Measurements from ENCODE around the gene LYRM7. TPM values are rescaled to one million over a fixed set of nuclear protein-coding genes. Genes with fewer than 3 reads are reported as not detected.
"Not testable (repeated sequence)": the region's sequence is repeated elsewhere in the genome, so short reads cannot be mapped to it uniquely, and the experiment has no call there.

Gene LYRM7
- total RNA-seq, 3 donors from 2014 or later: 5.9 to 20.3 (median 15.8) TPM

- intact Hi-C loops (cut with DNase I; ENCODE audit: low total_unique reads): no loop called here
- H3K27me3 ChIP-seq: no peaks in the 10 kb centered on the region
- DNase-seq (ENCODE audit: low spot score in 2 of 2): no peak
- H3K9me3 ChIP-seq: peaks cover 0 to 13% of the 10 kb centered on the region in 2 donors
- no peaks in the 10 kb centered on the region for H3K36me3 ChIP-seq
- no peaks in the 10 kb centered on the region for H3K4me1 ChIP-seq
- H3K4me3 ChIP-seq: no peak overlapping the region
- TF ChIP-seq POLR2AphosphoS5 (IDR thresholded peaks at IDR 0.05): no peak
- TF ChIP-seq CTCF (IDR thresholded peaks at IDR 0.05): no peak
- TF ChIP-seq POLR2A (IDR thresholded peaks at IDR 0.05): no peak
- H3K27ac ChIP-seq: peak overlapping the region in 1 of 2 donors; percentile 41
Observed at GRCh38 chr5:131250751-131251475, 80.2 kb downstream of the LYRM7 start.

GRCh38 chr5:131252824-131253171, 82.1 kb downstream of the LYRM7 start:
- Histone ChIP-seq H3K4me3 (peak overlapping the region in 2 of 3 donors; percentile 8 to 17), H3K9me3 (peaks cover 0 to 3% of the 10 kb centered on the region in 2 donors), H3K27ac (no peak overlapping the region), H3K27me3 (no peaks in the 10 kb centered on the region), H3K4me1 (no peaks in the 10 kb centered on the region), H3K36me3 (no peaks in the 10 kb centered on the region)
- TF ChIP-seq POLR2A (IDR thresholded peaks at IDR 0.05) (no peak), CTCF (IDR thresholded peaks at IDR 0.05) (no peak), POLR2AphosphoS5 (IDR thresholded peaks at IDR 0.05) (peak in 1 of 3 donors; percentile 31)
- intact Hi-C loops (cut with DNase I; ENCODE audit: low total_unique reads): no loop called here
- DNase-seq (ENCODE audit: low spot score in 2 of 2): peak in 1 of 2 donors; percentile 43

- H3K4me1 ChIP-seq; H3K27ac ChIP-seq; H3K36me3 ChIP-seq; H3K9me3 ChIP-seq; intact Hi-C loops (cut with DNase I; ENCODE audit: low total_unique reads); H3K27me3 ChIP-seq; H3K4me3 ChIP-seq; DNase-seq (ENCODE audit: low spot score in 2 of 2): not testable (repeated sequence)
Observed at GRCh38 chr5:131254025-131254424, 83.3 kb downstream of the LYRM7 start.

GRCh38 chr5:131254741-131255140, 84.0 kb downstream of the LYRM7 start:
- intact Hi-C loops (cut with DNase I; ENCODE audit: low total_unique reads): no loop called here
- TF ChIP-seq POLR2AphosphoS5 (IDR thresholded peaks at IDR 0.05) (no peak), CTCF (IDR thresholded peaks at IDR 0.05) (no peak), POLR2A (IDR thresholded peaks at IDR 0.05) (no peak)
- Histone ChIP-seq H3K27me3 (no peaks in the 10 kb centered on the region), H3K4me3 (no peak overlapping the region), H3K36me3 (no peaks in the 10 kb centered on the region), H3K9me3 (peaks cover 0 to 3% of the 10 kb centered on the region in 2 donors), H3K27ac (no peak overlapping the region), H3K4me1 (no peaks in the 10 kb centered on the region)
- DNase-seq (ENCODE audit: low spot score in 2 of 2): no peak

Other genes starting within 250 kb of the LYRM7 start
- 100 to 1,000 TPM; 161 to 217 (median 214) TPM for gene HINT1, start 5.7 kb upstream of the LYRM7 start, total RNA-seq
- 10 to 100 TPM; 39.4 to 82.8 (median 41.0) TPM for gene CDC42SE2, start 93.1 kb downstream of the LYRM7 start, total RNA-seq

All from breast epithelium (tissue), 4 donors.